Neuronal stem cell (in vitro differentiated cells): ENCODE data around the gene OOSP3.
"Not testable (repeated sequence)": the region's sequence is repeated elsewhere in the genome, so short reads cannot be mapped to it uniquely, and the experiment has no call there.

Experiments used
- DNase-seq: peaks from one replicate; pipeline ENCODE4 v3.0.0-alpha.2; 2013; ENCODE audit warnings: low spot score
- H2AFZ ChIP-seq: one replicate; pipeline ENCODE4 v1.6.1; 2013; ENCODE audit warnings: mild to moderate bottlenecking, low read length, inconsistent platforms
- H2AK5ac ChIP-seq: 2 replicates; pipeline ENCODE4 v1.6.1; 2013; ENCODE audit warnings: low read depth, mild to moderate bottlenecking, inconsistent platforms, low read length, moderate library complexity, mixed read lengths
- H2BK120ac ChIP-seq: 2 replicates; pipeline ENCODE4 v1.6.1; 2013; ENCODE audit warnings: low read depth, mild to moderate bottlenecking, inconsistent platforms, low read length, moderate library complexity, mixed read lengths
- H2BK12ac ChIP-seq: one replicate; pipeline ENCODE4 v1.6.1; 2013; ENCODE audit warnings: low read length, inconsistent platforms
- H2BK15ac ChIP-seq: 2 replicates; pipeline ENCODE4 v1.6.1; 2013; ENCODE audit warnings: mild to moderate bottlenecking, low read length, inconsistent platforms, mixed read lengths
- H2BK5ac ChIP-seq: one replicate; pipeline ENCODE4 v1.6.1; 2013; ENCODE audit warnings: inconsistent platforms, mild to moderate bottlenecking, low read length, moderate library complexity
- H3K14ac ChIP-seq: one replicate; pipeline ENCODE4 v1.6.1; 2013; ENCODE audit warnings: low read length, inconsistent platforms
- H3K18ac ChIP-seq: 2 replicates; pipeline ENCODE4 v1.6.1; 2013; ENCODE audit warnings: low read length, inconsistent platforms
- H3K23ac ChIP-seq: 2 replicates; pipeline ENCODE4 v1.6.1; 2013; ENCODE audit warnings: low read depth, mild to moderate bottlenecking, mixed read lengths, low read length, inconsistent platforms; ENCODE audit not compliant: poor library complexity
- H3K27ac ChIP-seq: replicated peaks from 3 replicates; pipeline ENCODE4 v1.5.1; 2013; ENCODE audit warnings: low read length, inconsistent platforms
- H3K27me3 ChIP-seq, 3 experiments: 2 replicates each; pipeline ENCODE4 v1.6.1; 2013; ENCODE audit warnings: low read length in 3 of 3, mild to moderate bottlenecking in 2 of 3, inconsistent platforms in 1 of 3, low read depth in 1 of 3, mixed read lengths in 1 of 3, moderate library complexity in 1 of 3; ENCODE audit not compliant: control insufficient read depth in 3 of 3, insufficient read depth in 3 of 3
- H3K36me3 ChIP-seq, 2 donors: replicated peaks in 1 of 2; 2 replicates each; pipeline ENCODE4 v1.6.1; 2013; ENCODE audit warnings: low read length in 2 of 2; ENCODE audit not compliant: control insufficient read depth in 2 of 2, insufficient read depth in 2 of 2
- H3K4ac ChIP-seq: 2 replicates; pipeline ENCODE4 v1.6.1; 2013; ENCODE audit warnings: inconsistent platforms, mild to moderate bottlenecking, low read length, moderate library complexity
- H3K4me1 ChIP-seq, 2 donors: 1 replicate in 1 of 2; 2 replicates in 1 of 2; pipeline ENCODE4 v1.6.1; 2013; ENCODE audit warnings: low read length in 2 of 2, low read depth in 1 of 2; ENCODE audit not compliant: control insufficient read depth in 2 of 2, insufficient read depth in 1 of 2
- H3K4me2 ChIP-seq: one replicate; pipeline ENCODE4 v1.6.1; 2013; ENCODE audit warnings: mild to moderate bottlenecking, low read length, inconsistent platforms; ENCODE audit not compliant: insufficient read depth, poor library complexity, severe bottlenecking
- H3K4me3 ChIP-seq, 2 donors: 2 replicates each; pipeline ENCODE4 v1.5.1; 2013; ENCODE audit warnings: low read length in 2 of 2, mild to moderate bottlenecking in 2 of 2, inconsistent platforms in 1 of 2, moderate library complexity in 1 of 2
- H3K79me1 ChIP-seq: one replicate; pipeline ENCODE4 v1.6.1; 2013; ENCODE audit warnings: low read depth, mild to moderate bottlenecking, inconsistent platforms, low read length, moderate library complexity
- H3K9ac ChIP-seq: one replicate; pipeline ENCODE4 v1.6.1; 2013; ENCODE audit warnings: mild to moderate bottlenecking, low read depth, low read length, inconsistent platforms; ENCODE audit not compliant: poor library complexity
- H3K9me3 ChIP-seq, 2 donors: replicated peaks in 1 of 2; 2 replicates each; pipeline versions ENCODE3 to v1.6.1; 2013; ENCODE audit warnings: low read length in 2 of 2, mild to moderate bottlenecking in 2 of 2, inconsistent platforms in 1 of 2, low read depth in 1 of 2, mixed read lengths in 1 of 2, moderate library complexity in 1 of 2; ENCODE audit not compliant: control insufficient read depth in 2 of 2, insufficient read depth in 1 of 2
- H4K8ac ChIP-seq: one replicate; pipeline ENCODE4 v1.6.1; 2013; ENCODE audit warnings: low read depth, mild to moderate bottlenecking, inconsistent platforms, low read length, moderate library complexity
- H4K91ac ChIP-seq: one replicate; pipeline ENCODE4 v1.6.1; 2013; ENCODE audit warnings: low read length, low read depth, mild to moderate bottlenecking, inconsistent platforms; ENCODE audit not compliant: poor library complexity
- WGBS, 2 donors: extraction: QIAGEN DNeasy Blood & Tissue Kit; methylation state at CpG; one replicate each; pipeline ENCODE4 v1.1.7; 2013; ENCODE audit warnings: missing lambda C conversion rate in 2 of 2, mixed read lengths in 1 of 2; ENCODE audit not compliant: insufficient read length in 2 of 2, insufficient replicate concordance in 1 of 2; ENCODE audit errors: extremely low coverage in 2 of 2; 5-methylcytosine and 5-hydroxymethylcytosine counted together

The OOSP3 gene

GRCh38 chr11:59899532-59899931, 20.9 kb downstream of the OOSP3 start:
- peak overlapping the region; percentile 62 for H2AFZ ChIP-seq
- no peak overlapping the region for H3K4ac ChIP-seq
- H4K8ac ChIP-seq, result no peak overlapping the region
- H3K4me2 ChIP-seq, result no peak overlapping the region
- H3K27ac ChIP-seq, result no peak overlapping the region
- no peak overlapping the region for H4K91ac ChIP-seq
- H3K36me3 ChIP-seq, result no peaks in the 10 kb centered on the region
- no peak for DNase-seq
- H3K18ac ChIP-seq, result no peak overlapping the region
- no peak overlapping the region for H2BK15ac ChIP-seq
- H3K23ac ChIP-seq, result no peak overlapping the region
- no peaks in the 10 kb centered on the region for H3K27me3 ChIP-seq
- no peaks in the 10 kb centered on the region for H3K9me3 ChIP-seq
- no peak overlapping the region for H3K9ac ChIP-seq
- no peak overlapping the region for H2BK120ac ChIP-seq
- H3K4me3 ChIP-seq, result no peak overlapping the region
- H2BK5ac ChIP-seq, result no peak overlapping the region
- H3K4me1 ChIP-seq, result no peaks in the 10 kb centered on the region
- no peak overlapping the region for H2BK12ac ChIP-seq
- no peak overlapping the region for H2AK5ac ChIP-seq
- H3K14ac ChIP-seq, result peak overlapping the region; percentile 56
- no peaks in the 10 kb centered on the region for H3K79me1 ChIP-seq
- WGBS, 2 donors, result no CpG with 5 or more reads among the region's 11 CpGs

GRCh38 chr11:59900366-59901126, 22.0 kb downstream of the OOSP3 start:
- no peak overlapping the region for H3K4me2 ChIP-seq
- no peaks in the 10 kb centered on the region for H3K79me1 ChIP-seq
- H2AFZ ChIP-seq, result no peak overlapping the region
- no peaks in the 10 kb centered on the region for H3K9me3 ChIP-seq
- no peak overlapping the region for H2BK120ac ChIP-seq
- H3K27me3 ChIP-seq, result no peaks in the 10 kb centered on the region
- no peak overlapping the region for H4K91ac ChIP-seq
- no peak overlapping the region for H3K23ac ChIP-seq
- H3K9ac ChIP-seq, result no peak overlapping the region
- H2BK12ac ChIP-seq, result no peak overlapping the region
- H3K4ac ChIP-seq, result no peak overlapping the region
- H3K18ac ChIP-seq, result no peak overlapping the region
- no CpG with 5 or more reads among the region's 6 CpGs for WGBS, 2 donors
- H3K36me3 ChIP-seq, result no peaks in the 10 kb centered on the region
- no peaks in the 10 kb centered on the region for H3K4me1 ChIP-seq
- H4K8ac ChIP-seq, result no peak overlapping the region
- no peak overlapping the region for H3K14ac ChIP-seq
- H3K27ac ChIP-seq, result no peak overlapping the region
- no peak overlapping the region for H2BK5ac ChIP-seq
- no peak overlapping the region for H3K4me3 ChIP-seq
- no peak overlapping the region for H2AK5ac ChIP-seq
- no peak for DNase-seq
- H2BK15ac ChIP-seq, result no peak overlapping the region

- Histone ChIP-seq H3K4me1 (no peaks in the 10 kb centered on the region), H3K4me3 (no peak overlapping the region), H3K79me1 (no peaks in the 10 kb centered on the region), H3K14ac (no peak overlapping the region), H2BK12ac (no peak overlapping the region), H2BK5ac (no peak overlapping the region), H3K9ac (no peak overlapping the region), H3K27ac (no peak overlapping the region), H4K8ac (no peak overlapping the region), H4K91ac (no peak overlapping the region), H3K27me3 (no peaks in the 10 kb centered on the region), H3K23ac (no peak overlapping the region), H2AK5ac (no peak overlapping the region), H3K18ac (no peak overlapping the region), H3K4me2 (no peak overlapping the region), H3K9me3 (no peaks in the 10 kb centered on the region), H3K36me3 (no peaks in the 10 kb centered on the region), H2AFZ (peak overlapping the region; percentile 7), H2BK120ac (no peak overlapping the region), H3K4ac (no peak overlapping the region), H2BK15ac (no peak overlapping the region)
- DNase-seq, result no peak
- WGBS, 2 donors, result no CpG with 5 or more reads among the region's 1 CpG
Measured at GRCh38 chr11:59901306-59901705, 22.7 kb downstream of the OOSP3 start.

- H3K9ac ChIP-seq, H2AK5ac ChIP-seq, H3K36me3 ChIP-seq, DNase-seq, H3K27me3 ChIP-seq, H3K23ac ChIP-seq, H3K79me1 ChIP-seq, H3K18ac ChIP-seq, H2BK5ac ChIP-seq, H4K8ac ChIP-seq, H3K4me3 ChIP-seq, H2BK120ac ChIP-seq, H4K91ac ChIP-seq, H3K9me3 ChIP-seq, H3K14ac ChIP-seq, H3K27ac ChIP-seq, H3K4me1 ChIP-seq, H2AFZ ChIP-seq, H2BK12ac ChIP-seq, H3K4ac ChIP-seq, H3K4me2 ChIP-seq, H2BK15ac ChIP-seq: not testable (repeated sequence)
- WGBS, 2 donors, result no CpG with 5 or more reads among the region's 2 CpGs
Measured at GRCh38 chr11:59903569-59903968, 25.0 kb downstream of the OOSP3 start.
